ENCODE measurements around the gene NEO1.

NEO1 gene

DNA sequence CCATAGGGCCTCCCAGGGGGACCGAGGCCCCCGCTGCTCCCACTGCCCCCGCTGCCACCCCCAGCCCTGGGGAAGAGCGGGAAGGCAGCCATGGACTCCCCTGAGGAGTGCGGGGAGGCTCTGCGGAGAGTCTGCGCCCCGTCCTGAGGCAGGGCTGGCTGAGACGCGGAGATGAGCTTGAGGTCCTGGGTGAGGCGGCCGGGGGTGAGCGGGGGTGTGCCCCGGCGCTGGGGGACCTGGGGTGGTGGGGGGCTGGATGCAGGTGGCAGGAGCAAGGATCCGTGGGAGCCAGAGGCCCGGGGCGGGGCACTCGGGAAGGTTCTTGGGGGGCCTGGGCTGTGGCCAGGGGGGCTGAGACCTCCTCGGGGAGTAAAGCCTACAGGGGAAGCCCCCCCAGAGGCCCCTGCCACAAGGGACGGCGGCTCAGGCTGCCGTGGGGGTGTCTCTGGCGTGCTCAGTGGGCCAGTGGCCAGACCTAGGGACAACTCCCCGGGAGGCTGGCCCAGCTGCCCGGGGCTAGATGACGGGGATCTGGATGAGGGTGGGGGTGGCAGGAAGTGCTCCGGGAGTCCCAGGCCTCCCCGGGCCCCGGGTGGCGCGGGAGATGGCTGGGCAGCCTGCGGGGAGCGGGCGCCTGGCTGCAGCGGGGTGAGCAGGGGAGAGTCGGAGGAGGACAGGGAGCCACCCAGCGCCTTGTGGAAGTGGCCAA lies 270.6 kb downstream of the NEO1 start:
- TF ChIP-seq, protein P1, sequence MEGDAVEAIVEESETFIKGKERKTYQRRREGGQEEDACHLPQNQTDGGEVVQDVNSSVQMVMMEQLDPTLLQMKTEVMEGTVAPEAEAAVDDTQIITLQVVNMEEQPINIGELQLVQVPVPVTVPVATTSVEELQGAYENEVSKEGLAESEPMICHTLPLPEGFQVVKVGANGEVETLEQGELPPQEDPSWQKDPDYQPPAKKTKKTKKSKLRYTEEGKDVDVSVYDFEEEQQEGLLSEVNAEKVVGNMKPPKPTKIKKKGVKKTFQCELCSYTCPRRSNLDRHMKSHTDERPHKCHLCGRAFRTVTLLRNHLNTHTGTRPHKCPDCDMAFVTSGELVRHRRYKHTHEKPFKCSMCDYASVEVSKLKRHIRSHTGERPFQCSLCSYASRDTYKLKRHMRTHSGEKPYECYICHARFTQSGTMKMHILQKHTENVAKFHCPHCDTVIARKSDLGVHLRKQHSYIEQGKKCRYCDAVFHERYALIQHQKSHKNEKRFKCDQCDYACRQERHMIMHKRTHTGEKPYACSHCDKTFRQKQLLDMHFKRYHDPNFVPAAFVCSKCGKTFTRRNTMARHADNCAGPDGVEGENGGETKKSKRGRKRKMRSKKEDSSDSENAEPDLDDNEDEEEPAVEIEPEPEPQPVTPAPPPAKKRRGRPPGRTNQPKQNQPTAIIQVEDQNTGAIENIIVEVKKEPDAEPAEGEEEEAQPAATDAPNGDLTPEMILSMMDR (IDR thresholded peaks at IDR 0.05; ENCODE audit: borderline replicate concordance, extremely low read depth, low read length, poor library complexity, severe bottlenecking) = no peak
- no peak for TF ChIP-seq EZH2 (IDR thresholded peaks at IDR 0.05; ENCODE audit: borderline replicate concordance, low read depth, low read length, severe bottlenecking)
- Histone ChIP-seq H3K4me2 (ENCODE audit: insufficient read depth, low read length) (no peak overlapping the region), H3K9me3 (ENCODE audit: insufficient read depth, low read length, severe bottlenecking) (no peaks in the 10 kb centered on the region), H3K79me2 (ENCODE audit: insufficient read depth, low read length) (no peaks in the 10 kb centered on the region), H3K9ac (ENCODE audit: low read depth, low read length) (no peak overlapping the region), H3K4me3 (ENCODE audit: low read depth in 1 of 2, low read length in 2 of 2) (no peak overlapping the region), H3K27ac (ENCODE audit: low read length) (no peak overlapping the region), H2AFZ (ENCODE audit: low read depth, low read length) (no peak overlapping the region), H3K4me1 (ENCODE audit: insufficient read depth, low read length) (no peaks in the 10 kb centered on the region), H3K27me3 (ENCODE audit: insufficient read depth, low read length, poor library complexity) (no peaks in the 10 kb centered on the region), H3K36me3 (ENCODE audit: insufficient read depth, low read length) (no peaks in the 10 kb centered on the region), H4K20me1 (ENCODE audit: insufficient read depth, low read length) (no peaks in the 10 kb centered on the region)
- DNase-seq (no peak), ATAC-seq (ENCODE audit: insufficient read depth, low read depth) (no peak)

DNA sequence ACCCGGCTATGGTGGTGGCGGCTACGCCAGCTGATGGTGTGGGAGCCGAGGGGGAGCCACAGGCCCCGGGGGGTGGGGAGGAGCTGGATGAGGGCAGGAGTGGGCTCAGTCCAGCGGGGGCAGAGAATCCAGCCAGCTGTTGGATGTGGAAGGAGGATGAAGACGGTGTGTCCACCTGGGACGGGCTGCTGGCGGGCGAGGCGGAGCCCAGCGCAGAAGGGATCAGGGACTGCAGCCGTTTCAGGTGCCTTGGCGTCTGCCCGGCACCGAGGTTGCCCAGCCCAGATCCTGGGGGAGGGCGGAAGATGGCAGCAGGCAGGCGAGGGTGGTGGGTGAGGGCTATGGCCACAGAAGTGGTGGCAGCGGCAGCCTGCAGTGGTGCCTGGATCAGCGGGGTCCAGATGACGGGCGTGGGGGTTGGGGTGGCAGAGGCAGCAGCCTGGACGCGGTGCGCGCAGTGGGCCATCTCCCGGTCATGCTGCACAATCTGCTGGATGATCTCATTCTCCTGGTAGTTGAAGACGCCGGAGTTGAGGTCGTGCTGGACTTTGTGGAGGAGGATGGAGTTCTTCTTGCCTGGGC lies 271.2 kb downstream of the NEO1 start:
- no peak overlapping the region for H3K4me2 ChIP-seq (ENCODE audit: insufficient read depth, low read length)
- H3K27ac ChIP-seq (ENCODE audit: low read length) = no peak overlapping the region
- TF ChIP-seq, protein P1 (IDR thresholded peaks at IDR 0.05; ENCODE audit: borderline replicate concordance, extremely low read depth, low read length, poor library complexity, severe bottlenecking) = no peak
- no peak for TF ChIP-seq EZH2 (IDR thresholded peaks at IDR 0.05; ENCODE audit: borderline replicate concordance, low read depth, low read length, severe bottlenecking)
- H3K9ac ChIP-seq (ENCODE audit: low read depth, low read length) = no peak overlapping the region
- no peaks in the 10 kb centered on the region for H3K4me1 ChIP-seq (ENCODE audit: insufficient read depth, low read length)
- H4K20me1 ChIP-seq (ENCODE audit: insufficient read depth, low read length) = no peaks in the 10 kb centered on the region
- H3K27me3 ChIP-seq (ENCODE audit: insufficient read depth, low read length, poor library complexity) = no peaks in the 10 kb centered on the region
- no peaks in the 10 kb centered on the region for H3K36me3 ChIP-seq (ENCODE audit: insufficient read depth, low read length)
- H3K4me3 ChIP-seq (ENCODE audit: low read depth in 1 of 2, low read length in 2 of 2) = no peak overlapping the region
- no peak overlapping the region for H2AFZ ChIP-seq (ENCODE audit: low read depth, low read length)
- no peaks in the 10 kb centered on the region for H3K9me3 ChIP-seq (ENCODE audit: insufficient read depth, low read length, severe bottlenecking)
- DNase-seq = no peak
- H3K79me2 ChIP-seq (ENCODE audit: insufficient read depth, low read length) = no peaks in the 10 kb centered on the region
- ATAC-seq (ENCODE audit: insufficient read depth, low read depth) = no peak

DNA sequence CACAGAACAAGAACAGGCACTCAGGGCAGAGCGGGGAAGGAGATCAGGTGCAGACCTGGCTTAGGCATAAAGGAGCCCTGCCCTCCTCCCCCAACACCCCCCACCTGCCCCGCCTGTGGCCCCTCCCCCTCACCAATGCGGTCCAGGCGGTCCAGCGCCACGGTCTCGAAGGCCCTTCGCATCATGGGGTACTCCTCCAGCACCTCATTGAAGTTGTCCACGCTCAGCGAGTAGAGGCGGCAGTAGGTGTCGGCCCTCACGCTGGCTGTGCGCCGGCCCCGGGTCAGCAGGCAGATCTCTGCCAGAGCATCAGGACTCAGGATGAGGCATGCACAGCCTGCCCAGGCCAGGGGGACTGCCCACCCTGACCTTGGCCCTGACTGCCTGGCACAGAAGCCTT lies 271.7 kb downstream of the NEO1 start:
- TF ChIP-seq, protein P1 (IDR thresholded peaks at IDR 0.05; ENCODE audit: borderline replicate concordance, extremely low read depth, low read length, poor library complexity, severe bottlenecking) = no peak
- TF ChIP-seq EZH2 (IDR thresholded peaks at IDR 0.05; ENCODE audit: borderline replicate concordance, low read depth, low read length, severe bottlenecking) = no peak
- Histone ChIP-seq H3K4me1 (ENCODE audit: insufficient read depth, low read length) (no peaks in the 10 kb centered on the region), H3K36me3 (ENCODE audit: insufficient read depth, low read length) (no peaks in the 10 kb centered on the region), H3K27me3 (ENCODE audit: insufficient read depth, low read length, poor library complexity) (no peaks in the 10 kb centered on the region), H3K79me2 (ENCODE audit: insufficient read depth, low read length) (no peaks in the 10 kb centered on the region), H4K20me1 (ENCODE audit: insufficient read depth, low read length) (no peaks in the 10 kb centered on the region), H3K9me3 (ENCODE audit: insufficient read depth, low read length, severe bottlenecking) (no peaks in the 10 kb centered on the region), H3K9ac (ENCODE audit: low read depth, low read length) (no peak overlapping the region), H2AFZ (ENCODE audit: low read depth, low read length) (no peak overlapping the region), H3K27ac (ENCODE audit: low read length) (no peak overlapping the region), H3K4me3 (ENCODE audit: low read depth in 1 of 2, low read length in 2 of 2) (no peak overlapping the region), H3K4me2 (ENCODE audit: insufficient read depth, low read length) (no peak overlapping the region)
- ATAC-seq (ENCODE audit: insufficient read depth, low read depth) = no peak
- DNase-seq = no peak
